ENCODE results near the gene FAM168B.

DNA sequence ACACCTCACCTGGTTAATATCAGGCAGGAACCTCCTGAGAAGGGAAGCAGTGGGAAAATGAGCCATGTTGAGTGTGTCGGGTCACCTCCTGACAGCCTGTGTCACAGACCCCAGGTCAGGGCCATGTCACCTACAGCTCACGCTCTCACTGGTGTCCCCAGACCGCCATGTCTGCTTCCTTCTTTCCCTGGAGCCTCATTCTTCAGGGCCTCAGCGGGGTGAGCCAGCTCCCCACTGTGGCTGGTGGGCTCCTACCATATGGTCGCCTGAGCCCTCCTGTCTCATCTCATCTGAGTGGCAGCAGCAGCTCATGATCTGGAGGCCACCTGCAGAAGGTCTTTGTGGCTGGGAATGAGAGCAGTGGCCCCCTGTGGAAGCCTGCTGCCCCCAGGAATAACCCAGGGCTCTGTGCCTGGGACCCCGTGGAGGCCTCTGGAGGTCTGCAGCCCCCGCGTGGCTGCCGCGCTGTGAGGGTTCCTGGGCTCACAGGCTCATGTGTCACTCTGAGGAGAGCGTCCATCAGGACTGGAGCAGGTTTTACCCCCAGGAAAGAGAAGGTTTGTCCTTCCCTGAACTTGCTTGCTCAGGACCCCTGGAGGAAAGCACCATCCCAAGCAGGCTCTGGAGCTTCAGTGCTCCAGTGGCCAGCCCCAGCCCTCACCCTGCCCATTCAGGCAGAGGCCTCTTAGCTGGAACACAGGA, 56.4 kb downstream of the FAM168B start:
- TF ChIP-seq, protein P1, sequence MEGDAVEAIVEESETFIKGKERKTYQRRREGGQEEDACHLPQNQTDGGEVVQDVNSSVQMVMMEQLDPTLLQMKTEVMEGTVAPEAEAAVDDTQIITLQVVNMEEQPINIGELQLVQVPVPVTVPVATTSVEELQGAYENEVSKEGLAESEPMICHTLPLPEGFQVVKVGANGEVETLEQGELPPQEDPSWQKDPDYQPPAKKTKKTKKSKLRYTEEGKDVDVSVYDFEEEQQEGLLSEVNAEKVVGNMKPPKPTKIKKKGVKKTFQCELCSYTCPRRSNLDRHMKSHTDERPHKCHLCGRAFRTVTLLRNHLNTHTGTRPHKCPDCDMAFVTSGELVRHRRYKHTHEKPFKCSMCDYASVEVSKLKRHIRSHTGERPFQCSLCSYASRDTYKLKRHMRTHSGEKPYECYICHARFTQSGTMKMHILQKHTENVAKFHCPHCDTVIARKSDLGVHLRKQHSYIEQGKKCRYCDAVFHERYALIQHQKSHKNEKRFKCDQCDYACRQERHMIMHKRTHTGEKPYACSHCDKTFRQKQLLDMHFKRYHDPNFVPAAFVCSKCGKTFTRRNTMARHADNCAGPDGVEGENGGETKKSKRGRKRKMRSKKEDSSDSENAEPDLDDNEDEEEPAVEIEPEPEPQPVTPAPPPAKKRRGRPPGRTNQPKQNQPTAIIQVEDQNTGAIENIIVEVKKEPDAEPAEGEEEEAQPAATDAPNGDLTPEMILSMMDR (IDR thresholded peaks at IDR 0.05) = no peak
- TF ChIP-seq POLR2A (IDR thresholded peaks at IDR 0.05) = no peak

Measured in testis (tissue), 2 donors.